ENCODE measurements around the gene NFATC2. TPM values are rescaled to one million over a fixed set of nuclear protein-coding genes. Genes with fewer than 3 reads are reported as not detected.

The NFATC2 gene
- total RNA-seq, 4 donors from 2014 or later = 1.6 to 3.9 (median 2.8) TPM

GRCh38 chr20:51417250-51418136 lies 125.0 kb downstream of the NFATC2 start:
- in situ Hi-C loops (cut with MboI; ENCODE audit: low sequenced_read_pairs in 4 of 4) = no loop called here
- peaks cover 10% of the 10 kb centered on the region in 2 donors for H3K4me1 ChIP-seq
- DNase-seq = no peak
- peak overlapping the region in 2 of 4 donors; percentile 48 to 51 for H3K27ac ChIP-seq
- no peak for ATAC-seq
- H3K4me3 ChIP-seq = no peak overlapping the region
- intact Hi-C loops (cut with DNase I; ENCODE audit: low total_unique reads) = no loop called here
- no peaks in the 10 kb centered on the region for H3K27me3 ChIP-seq
- no peaks in the 10 kb centered on the region for H3K9me3 ChIP-seq
- TF ChIP-seq POLR2A (IDR thresholded peaks at IDR 0.05) (no peak), CTCF (IDR thresholded peaks at IDR 0.05 in 4 of 5, conservative IDR thresholded peaks at IDR 0.05 in 1 of 5) (no peak)
- H3K36me3 ChIP-seq = no peaks in the 10 kb centered on the region

GRCh38 chr20:51416532-51417249 lies 125.8 kb downstream of the NFATC2 start:
- Histone ChIP-seq H3K9me3 (no peaks in the 10 kb centered on the region), H3K27me3 (no peaks in the 10 kb centered on the region), H3K36me3 (no peaks in the 10 kb centered on the region), H3K4me3 (no peak overlapping the region), H3K27ac (peak overlapping the region in 2 of 4 donors; percentile 48 to 51), H3K4me1 (peaks cover 18% of the 10 kb centered on the region in 2 donors)
- intact Hi-C loops (cut with DNase I; ENCODE audit: low total_unique reads) = no loop called here
- in situ Hi-C loops (cut with MboI; ENCODE audit: low sequenced_read_pairs in 4 of 4) = no loop called here
- ATAC-seq = no peak
- TF ChIP-seq POLR2A (IDR thresholded peaks at IDR 0.05) (no peak), CTCF (IDR thresholded peaks at IDR 0.05 in 4 of 5, conservative IDR thresholded peaks at IDR 0.05 in 1 of 5) (no peak)
- no peak for DNase-seq

- H3K9me3 ChIP-seq = no peaks in the 10 kb centered on the region
- intact Hi-C loops (cut with DNase I; ENCODE audit: low total_unique reads) = loop anchor here (2.0 to 5.0 kb wide), 2 partner anchors 33 to 43 kb away; no protein-coding TSS in a partner anchor
- H3K27ac ChIP-seq = no peak overlapping the region
- DNase-seq = no peak
- H3K27me3 ChIP-seq = no peaks in the 10 kb centered on the region
- ATAC-seq = no peak
- no peak for TF ChIP-seq CTCF (IDR thresholded peaks at IDR 0.05 in 4 of 5, conservative IDR thresholded peaks at IDR 0.05 in 1 of 5)
- no peak for TF ChIP-seq POLR2A (IDR thresholded peaks at IDR 0.05)
- no peak overlapping the region for H3K4me3 ChIP-seq
- in situ Hi-C loops (cut with MboI; ENCODE audit: low sequenced_read_pairs in 4 of 4) = no loop called here
- H3K36me3 ChIP-seq = peaks cover 0 to 6% of the 10 kb centered on the region in 2 donors
- peaks cover 18 to 19% of the 10 kb centered on the region in 2 donors for H3K4me1 ChIP-seq
These were observed 128.7 kb downstream of the NFATC2 start for GRCh38 chr20:51413857-51414256.

GRCh38 chr20:51412951-51413481 lies 129.5 kb downstream of the NFATC2 start:
- H3K4me3 ChIP-seq = peak overlapping the region in 2 of 4 donors; percentile 3 to 25
- H3K27me3 ChIP-seq = no peaks in the 10 kb centered on the region
- intact Hi-C loops (cut with DNase I; ENCODE audit: low total_unique reads) (loop anchor here (2.0 to 5.0 kb wide), 2 partner anchors 34 to 44 kb away; no protein-coding TSS in a partner anchor), in situ Hi-C loops (cut with MboI; ENCODE audit: low sequenced_read_pairs in 4 of 4) (no loop called here)
- H3K27ac ChIP-seq = peak overlapping the region; percentile 44 to 77 (median 56)
- ATAC-seq (peak; percentile 84 to 88), DNase-seq (peak; percentile 40 to 69)
- peaks cover 0 to 6% of the 10 kb centered on the region in 2 donors for H3K36me3 ChIP-seq
- no peak for TF ChIP-seq POLR2A (IDR thresholded peaks at IDR 0.05)
- H3K4me1 ChIP-seq = peaks cover 18 to 19% of the 10 kb centered on the region in 2 donors
- no peaks in the 10 kb centered on the region for H3K9me3 ChIP-seq
